Colonic mucosa (tissue), 4 donors: ENCODE data around the gene CDC25B. TPM values are rescaled to one million over a fixed set of nuclear protein-coding genes. Genes with fewer than 3 reads are reported as not detected.

ENCODE experiments used
- DNase-seq: peaks from one replicate; pipeline ENCODE4 v3.0.0-alpha.2; 2020
- H3K27ac ChIP-seq: fragments of 200-600 bp; one replicate; pipeline ENCODE4 v1.8.0; 2021
- H3K27me3 ChIP-seq: fragments of 200-600 bp; one replicate; pipeline ENCODE4 v1.8.0; 2021
- H3K36me3 ChIP-seq: fragments of 200-600 bp; one replicate; pipeline ENCODE4 v1.8.0; 2021
- H3K4me1 ChIP-seq: fragments of 200-600 bp; one replicate; pipeline ENCODE4 v1.8.0; 2021; ENCODE audit warnings: mild to moderate bottlenecking
- H3K4me3 ChIP-seq: fragments of 200-600 bp; one replicate; pipeline ENCODE4 v1.8.0; 2021
- H3K9ac ChIP-seq, 2 donors: one replicate each; pipeline ENCODE4 v1.7.0; 2013; ENCODE audit warnings: control low read depth in 2 of 2, low read depth in 2 of 2, low read length in 2 of 2
- H3K9me3 ChIP-seq: fragments of 200-600 bp; one replicate; pipeline ENCODE4 v1.8.0; 2021
- intact Hi-C: fragments of 100-400 bp; cut with DNase I; formaldehyde crosslinking; loops from one replicate; pipeline ENCODE4 v1.14.1; 2022
- total RNA-seq, 2 donors: library from RNA; stranded (reverse); fragmentation: NEBNext Ultra II Directional in 1 of 2; extraction: Animal tissue kit (Norgen Biotek cat#: 25700) in 1 of 2; gene quantifications; one replicate each; pipeline ENCODE4 v1.2.1, GENCODE V29; 2021
- TF ChIP-seq, protein P1 (sequence below): fragments of 200-600 bp; IDR thresholded peaks from one replicate; pipeline ENCODE4 v1.8.0; 2022; ENCODE audit warnings: antibody characterized with exemption, mild to moderate bottlenecking
- donor health status: healthy.
- donor health status: DM: no; HTN: no; CAD: no.
- donor health status: DM: no; HTN: no; CAD: no.

The CDC25B gene
- total RNA-seq, 2 donors from 2014 or later, result 41.9 to 65.5 TPM

DNA sequence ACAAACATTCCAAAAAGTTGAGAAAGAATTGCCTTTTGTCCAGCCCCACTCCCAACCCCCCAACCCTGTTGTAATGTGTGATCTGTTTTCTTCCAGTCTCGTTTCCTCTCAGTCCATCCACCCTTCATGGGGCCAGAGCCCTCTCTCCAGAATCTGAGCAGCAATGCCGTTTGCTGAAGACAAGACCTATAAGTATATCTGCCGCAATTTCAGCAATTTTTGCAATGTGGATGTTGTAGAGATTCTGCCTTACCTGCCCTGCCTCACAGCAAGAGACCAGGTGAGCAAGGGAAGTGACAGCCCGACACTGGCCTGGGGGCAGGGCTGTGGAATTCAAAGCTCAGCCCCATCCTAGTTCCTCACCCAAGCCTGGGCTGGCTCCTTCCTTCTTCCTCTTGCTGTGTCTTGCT is 58.4 kb downstream of the CDC25B start:
- Histone ChIP-seq H3K4me3 (no peak overlapping the region), H3K36me3 (peaks cover 11% of the 10 kb centered on the region), H3K27me3 (no peaks in the 10 kb centered on the region), H3K9me3 (no peaks in the 10 kb centered on the region), H3K4me1 (no peaks in the 10 kb centered on the region), H3K9ac (no peak overlapping the region), H3K27ac (no peak overlapping the region)
- intact Hi-C loops, result loop anchor here (5.0 kb wide), 1 partner anchor 67 kb away; the partner anchor contains the start of gene CENPB
- no peak for DNase-seq
- TF ChIP-seq, protein P1, sequence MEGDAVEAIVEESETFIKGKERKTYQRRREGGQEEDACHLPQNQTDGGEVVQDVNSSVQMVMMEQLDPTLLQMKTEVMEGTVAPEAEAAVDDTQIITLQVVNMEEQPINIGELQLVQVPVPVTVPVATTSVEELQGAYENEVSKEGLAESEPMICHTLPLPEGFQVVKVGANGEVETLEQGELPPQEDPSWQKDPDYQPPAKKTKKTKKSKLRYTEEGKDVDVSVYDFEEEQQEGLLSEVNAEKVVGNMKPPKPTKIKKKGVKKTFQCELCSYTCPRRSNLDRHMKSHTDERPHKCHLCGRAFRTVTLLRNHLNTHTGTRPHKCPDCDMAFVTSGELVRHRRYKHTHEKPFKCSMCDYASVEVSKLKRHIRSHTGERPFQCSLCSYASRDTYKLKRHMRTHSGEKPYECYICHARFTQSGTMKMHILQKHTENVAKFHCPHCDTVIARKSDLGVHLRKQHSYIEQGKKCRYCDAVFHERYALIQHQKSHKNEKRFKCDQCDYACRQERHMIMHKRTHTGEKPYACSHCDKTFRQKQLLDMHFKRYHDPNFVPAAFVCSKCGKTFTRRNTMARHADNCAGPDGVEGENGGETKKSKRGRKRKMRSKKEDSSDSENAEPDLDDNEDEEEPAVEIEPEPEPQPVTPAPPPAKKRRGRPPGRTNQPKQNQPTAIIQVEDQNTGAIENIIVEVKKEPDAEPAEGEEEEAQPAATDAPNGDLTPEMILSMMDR, result no peak

Other genes with a start within 250 kb of the CDC25B start
- gene GFRA4, start 132.9 kb upstream of the CDC25B start, total RNA-seq, result not detected
- 1 to 10 TPM; 6.7 to 8.1 TPM for gene ADAM33, start 114.3 kb upstream of the CDC25B start, total RNA-seq
- 1 to 10 TPM; 2.5 to 4.6 TPM for gene SIGLEC1, start 83.7 kb upstream of the CDC25B start, total RNA-seq
- 1 to 10 TPM; 1.5 to 1.7 TPM for gene HSPA12B, start 63.6 kb upstream of the CDC25B start, total RNA-seq
- gene ADISSP, start 28.6 kb upstream of the CDC25B start, total RNA-seq, result 10 to 100 TPM; 20.6 to 37.7 TPM
- not detected for gene SPEF1, start 14.9 kb upstream of the CDC25B start, total RNA-seq
- 10 to 100 TPM; 65.6 to 93.3 TPM for gene CENPB, start 9.6 kb upstream of the CDC25B start, total RNA-seq
- gene AP5S1, start 24.2 kb downstream of the CDC25B start, total RNA-seq, result 10 to 100 TPM; 11.7 to 20.2 TPM
- gene MAVS, start 50.5 kb downstream of the CDC25B start, total RNA-seq, result 10 to 100 TPM; 46.2 to 70.7 TPM
- gene PANK2, start 93.1 kb downstream of the CDC25B start, total RNA-seq, result 10 to 100 TPM; 29.7 to 31.3 TPM
- gene RNF24, start 219.2 kb downstream of the CDC25B start, total RNA-seq, result 10 to 100 TPM in 1 of 2 donors, 1 to 10 TPM in 1; 4.2 to 13.4 TPM